MM.1S (cell line): Measurements from ENCODE around the gene ZMIZ1.

Experiments used
- DNase-seq: peaks from one replicate; pipeline ENCODE4 v3.0.0-alpha.2; 2015
- H2AFZ ChIP-seq: fragments of 300-600 bp; sonication (generic); 2 replicates; pipeline ENCODE4 v1.6.0; 2016; ENCODE audit warnings: antibody characterized with exemption, low read length
- H3F3A ChIP-seq: fragments of 300-600 bp; sonication (generic); 2 replicates; pipeline ENCODE4 v1.6.1; 2016; ENCODE audit warnings: mild to moderate bottlenecking, antibody characterized with exemption, low read length, moderate library complexity, mixed read lengths; ENCODE audit not compliant: insufficient read depth
- H3K27ac ChIP-seq: fragments of 300-600 bp; sonication (generic); 2 replicates; pipeline ENCODE4 v1.5.1; 2016; ENCODE audit warnings: mild to moderate bottlenecking, low read length
- H3K27me3 ChIP-seq: fragments of 300-600 bp; sonication (generic); replicated peaks from 2 replicates; pipeline ENCODE4 v1.6.0; 2016; ENCODE audit warnings: low read length; ENCODE audit not compliant: insufficient read depth
- H3K36me3 ChIP-seq: fragments of 300-600 bp; sonication (generic); replicated peaks from 2 replicates; pipeline ENCODE4 v1.6.1; 2016; ENCODE audit warnings: mild to moderate bottlenecking, low read length, mixed read lengths; ENCODE audit not compliant: insufficient read depth
- H3K4me1 ChIP-seq: fragments of 300-600 bp; sonication (generic); 2 replicates; pipeline ENCODE4 v1.6.1; 2016; ENCODE audit warnings: low read length, mixed read lengths
- H3K4me2 ChIP-seq: fragments of 300-600 bp; sonication (generic); 2 replicates; pipeline ENCODE4 v1.6.0; 2016; ENCODE audit warnings: low read depth, low read length
- H3K4me3 ChIP-seq: fragments of 300-600 bp; sonication (generic); 2 replicates; pipeline ENCODE4 v1.5.1; 2016; ENCODE audit warnings: low read length, mixed read lengths
- H3K79me2 ChIP-seq: fragments of 300-600 bp; sonication (generic); 2 replicates; pipeline ENCODE4 v1.6.1; 2016; ENCODE audit warnings: mixed run types, low read length, mixed read lengths
- H3K9ac ChIP-seq: fragments of 300-600 bp; sonication (generic); 2 replicates; pipeline ENCODE4 v1.6.1; 2016; ENCODE audit warnings: low read length, mixed read lengths
- H3K9me2 ChIP-seq: fragments of 300-600 bp; sonication (generic); replicated peaks from 2 replicates; pipeline ENCODE4 v1.6.1; 2016; ENCODE audit warnings: mild to moderate bottlenecking, low read length, mixed read lengths; ENCODE audit not compliant: insufficient read depth
- H3K9me3 ChIP-seq: fragments of 300-600 bp; sonication (generic); replicated peaks from 2 replicates; pipeline ENCODE4 v1.6.1; 2016; ENCODE audit warnings: mild to moderate bottlenecking, low read length, mixed read lengths; ENCODE audit not compliant: insufficient read depth
- H4K20me1 ChIP-seq: fragments of 300-600 bp; sonication (generic); 2 replicates; pipeline ENCODE4 v1.6.1; 2016; ENCODE audit warnings: mild to moderate bottlenecking, low read length, moderate library complexity, mixed read lengths; ENCODE audit not compliant: insufficient read depth
- CTCF ChIP-seq: fragments of 300-600 bp; sonication (generic); IDR thresholded peaks from 2 replicates; pipeline ENCODE4 v1.5.1; 2016; ENCODE audit warnings: antibody characterized with exemption, low read length, mixed read lengths
- EZH2 ChIP-seq: fragments of 300-600 bp; sonication (generic); optimal IDR thresholded peaks from 2 replicates; pipeline ENCODE3; 2017; ENCODE audit warnings: low read depth, mild to moderate bottlenecking, antibody characterized with exemption, low read length, mixed read lengths
- EZH2phosphoT487 ChIP-seq: fragments of 300-600 bp; sonication (generic); IDR thresholded peaks from 2 replicates; pipeline ENCODE4 v1.6.1; 2018; ENCODE audit warnings: antibody characterized with exemption, low read length

The ZMIZ1 gene

GRCh38 chr10:79077488-79078173 lies 8.9 kb downstream of the ZMIZ1 start:
- TF ChIP-seq EZH2phosphoT487 (no peak), CTCF (no peak), EZH2 (no peak)
- H3K4me2 ChIP-seq: no peak overlapping the region
- H3K9ac ChIP-seq: no peak overlapping the region
- H3K4me3 ChIP-seq: no peak overlapping the region
- peaks cover 46% of the 10 kb centered on the region for H3K79me2 ChIP-seq
- H3K27ac ChIP-seq: no peak overlapping the region
- no peaks in the 10 kb centered on the region for H3K36me3 ChIP-seq
- no peak overlapping the region for H2AFZ ChIP-seq
- DNase-seq: no peak
- H3K9me2 ChIP-seq: no peaks in the 10 kb centered on the region
- peaks cover 16% of the 10 kb centered on the region for H3K4me1 ChIP-seq
- H3F3A ChIP-seq: no peaks in the 10 kb centered on the region
- H3K27me3 ChIP-seq: no peaks in the 10 kb centered on the region
- H3K9me3 ChIP-seq: no peaks in the 10 kb centered on the region
- no peaks in the 10 kb centered on the region for H4K20me1 ChIP-seq

DNA sequence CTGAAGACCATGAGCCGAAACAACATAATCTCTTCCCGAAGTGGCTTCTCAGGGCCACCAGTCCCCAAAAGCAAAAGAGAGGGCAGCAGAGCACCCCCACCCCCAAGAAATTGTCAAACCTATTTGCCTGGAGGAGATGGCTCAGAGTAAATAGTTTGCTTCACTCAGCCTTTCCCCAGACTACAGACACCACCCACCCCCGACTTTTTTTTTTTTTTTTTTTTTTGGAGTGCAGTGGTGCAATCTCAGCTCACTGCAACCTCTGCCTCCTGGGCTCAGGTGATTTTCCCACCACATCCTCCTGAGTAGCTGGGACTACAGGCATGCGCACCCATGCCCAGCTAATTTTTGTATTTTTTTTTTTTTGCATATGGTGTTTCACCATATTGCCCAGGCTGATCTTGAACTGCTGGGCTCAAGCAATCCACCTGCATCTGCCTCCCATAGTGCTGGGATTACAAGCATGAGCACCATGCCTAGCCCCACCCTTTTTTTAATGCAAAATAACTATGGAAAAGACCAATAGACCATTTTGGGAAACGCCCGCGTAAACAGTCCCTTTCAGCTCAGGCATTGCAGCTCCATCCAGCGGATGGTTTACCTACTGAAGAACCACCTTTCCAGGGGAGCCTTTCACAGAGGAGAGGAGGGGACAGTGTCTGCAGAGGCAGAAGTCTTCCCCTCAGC lies 9.7 kb downstream of the ZMIZ1 start:
- H3K9me2 ChIP-seq: no peaks in the 10 kb centered on the region
- peaks cover 38% of the 10 kb centered on the region for H3K79me2 ChIP-seq
- no peak overlapping the region for H3K9ac ChIP-seq
- H3K9me3 ChIP-seq: no peaks in the 10 kb centered on the region
- no peaks in the 10 kb centered on the region for H3K36me3 ChIP-seq
- no peak for TF ChIP-seq EZH2phosphoT487
- no peak for TF ChIP-seq EZH2
- TF ChIP-seq CTCF: no peak
- no peak overlapping the region for H3K4me3 ChIP-seq
- peaks cover 18% of the 10 kb centered on the region for H3K4me1 ChIP-seq
- no peaks in the 10 kb centered on the region for H3F3A ChIP-seq
- H2AFZ ChIP-seq: no peak overlapping the region
- no peak for DNase-seq
- no peak overlapping the region for H3K27ac ChIP-seq
- no peaks in the 10 kb centered on the region for H4K20me1 ChIP-seq
- H3K27me3 ChIP-seq: no peaks in the 10 kb centered on the region
- H3K4me2 ChIP-seq: no peak overlapping the region

GRCh38 chr10:79079054-79079397 lies 10.3 kb downstream of the ZMIZ1 start:
- Histone ChIP-seq H3K9me2 (no peaks in the 10 kb centered on the region), H3K27ac (no peak overlapping the region), H3K4me2 (no peak overlapping the region), H3K4me1 (peaks cover 23% of the 10 kb centered on the region), H2AFZ (no peak overlapping the region), H3K4me3 (no peak overlapping the region), H3F3A (no peaks in the 10 kb centered on the region), H4K20me1 (no peaks in the 10 kb centered on the region), H3K9ac (no peak overlapping the region), H3K27me3 (no peaks in the 10 kb centered on the region), H3K9me3 (no peaks in the 10 kb centered on the region), H3K79me2 (peaks cover 38% of the 10 kb centered on the region), H3K36me3 (no peaks in the 10 kb centered on the region)
- DNase-seq: no peak
- TF ChIP-seq CTCF: no peak
